Lower leg skin (tissue), 4 donors: ENCODE measurements around the gene DACT2. TPM values are rescaled to one million over a fixed set of nuclear protein-coding genes. Genes with fewer than 3 reads are reported as not detected.
"Not testable (repeated sequence)": the region's sequence is repeated elsewhere in the genome, so short reads cannot be mapped to it uniquely, and the experiment has no call there.

Experiments
- DNase-seq, 2 donors: peaks; one replicate each; pipeline ENCODE4 v3.0.0-alpha.2; 2019; ENCODE audit warnings: low spot score in 2 of 2
- H3K4me3 ChIP-seq: fragments of 200-600 bp; sonication (generic); 2 replicates; pipeline ENCODE4 v1.5.1; 2017; ENCODE audit warnings: mild to moderate bottlenecking, low read depth; ENCODE audit not compliant: poor library complexity, severe bottlenecking
- POLR2A ChIP-seq, 2 donors: fragments of 450-650 bp; IDR thresholded peaks; one replicate each; pipeline ENCODE4 v1.6.1; 2016 to 2017; ENCODE audit warnings: antibody characterized with exemption in 2 of 2, mild to moderate bottlenecking in 1 of 2, moderate library complexity in 1 of 2
- WGBS, 2 donors: methylation state at CpG; one replicate each; pipeline ENCODE4 v1.1.5; 2018; 5-methylcytosine and 5-hydroxymethylcytosine counted together
- intact Hi-C: fragments of 100-400 bp; cut with DNase I; formaldehyde crosslinking; loops from one replicate; pipeline ENCODE4 v1.15.0; 2023; ENCODE audit warnings: low total_unique reads
- total RNA-seq, 4 donors: library from RNA; depleted of rRNA; stranded (reverse); fragments of >200 nt; gene quantifications; one replicate each; pipeline ENCODE4 v1.1.0, GENCODE V29; 2016
- TF ChIP-seq, protein P1 (sequence below), 3 donors: fragments of 450-650 bp; IDR thresholded peaks; one replicate each; pipeline ENCODE4 v1.5.1; 2016; ENCODE audit warnings: antibody characterized with exemption in 3 of 3, mild to moderate bottlenecking in 3 of 3, moderate library complexity in 2 of 3

The DACT2 gene
- total RNA-seq, 4 donors from 2014 or later = 11.1 to 19.1 (median 15.4) TPM

DNA sequence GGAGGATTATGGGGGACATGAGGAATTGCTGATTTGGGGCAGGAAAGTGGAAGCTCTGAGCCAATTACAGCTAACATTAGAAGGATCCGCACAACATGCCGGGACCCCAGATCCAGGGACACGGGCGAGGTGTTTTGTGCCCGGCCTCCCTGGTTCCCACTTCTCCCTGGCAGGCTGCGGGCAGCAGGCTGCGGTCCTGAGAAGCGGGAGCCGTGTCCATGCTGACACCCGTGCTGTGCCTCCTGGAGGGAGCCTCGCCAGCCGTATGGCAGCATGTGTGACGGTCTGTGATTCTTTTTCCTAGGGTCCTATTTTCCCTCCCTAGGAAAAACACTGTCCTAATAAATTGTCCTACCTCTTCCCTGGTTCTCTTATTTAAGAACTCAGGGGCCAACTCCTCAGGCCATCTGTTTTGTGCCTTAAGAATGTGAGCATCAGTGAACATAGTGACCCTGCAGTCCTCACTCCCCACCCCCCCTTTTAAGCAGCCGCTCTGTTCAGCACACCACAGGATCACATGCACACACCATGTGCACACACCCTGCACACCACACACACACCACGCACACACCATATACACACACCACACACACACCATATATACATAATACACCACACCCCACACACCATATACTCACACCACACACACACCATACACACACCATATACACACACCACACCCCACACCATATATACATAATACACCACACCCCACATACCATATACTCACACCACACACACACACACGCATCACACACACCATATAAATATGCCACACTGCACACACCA is 49.9 kb downstream of the DACT2 start:
- intact Hi-C loops = no loop called here
- peak in 1 of 2 donors; percentile 43 for DNase-seq
- H3K4me3 ChIP-seq = no peak overlapping the region
- TF ChIP-seq, protein P1, sequence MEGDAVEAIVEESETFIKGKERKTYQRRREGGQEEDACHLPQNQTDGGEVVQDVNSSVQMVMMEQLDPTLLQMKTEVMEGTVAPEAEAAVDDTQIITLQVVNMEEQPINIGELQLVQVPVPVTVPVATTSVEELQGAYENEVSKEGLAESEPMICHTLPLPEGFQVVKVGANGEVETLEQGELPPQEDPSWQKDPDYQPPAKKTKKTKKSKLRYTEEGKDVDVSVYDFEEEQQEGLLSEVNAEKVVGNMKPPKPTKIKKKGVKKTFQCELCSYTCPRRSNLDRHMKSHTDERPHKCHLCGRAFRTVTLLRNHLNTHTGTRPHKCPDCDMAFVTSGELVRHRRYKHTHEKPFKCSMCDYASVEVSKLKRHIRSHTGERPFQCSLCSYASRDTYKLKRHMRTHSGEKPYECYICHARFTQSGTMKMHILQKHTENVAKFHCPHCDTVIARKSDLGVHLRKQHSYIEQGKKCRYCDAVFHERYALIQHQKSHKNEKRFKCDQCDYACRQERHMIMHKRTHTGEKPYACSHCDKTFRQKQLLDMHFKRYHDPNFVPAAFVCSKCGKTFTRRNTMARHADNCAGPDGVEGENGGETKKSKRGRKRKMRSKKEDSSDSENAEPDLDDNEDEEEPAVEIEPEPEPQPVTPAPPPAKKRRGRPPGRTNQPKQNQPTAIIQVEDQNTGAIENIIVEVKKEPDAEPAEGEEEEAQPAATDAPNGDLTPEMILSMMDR (IDR thresholded peaks at IDR 0.05) = no peak
- no peak for TF ChIP-seq POLR2A (IDR thresholded peaks at IDR 0.05)
- WGBS, 2 donors = 90 to 98% methylated on average over 16 of the region's 16 CpGs

DNA sequence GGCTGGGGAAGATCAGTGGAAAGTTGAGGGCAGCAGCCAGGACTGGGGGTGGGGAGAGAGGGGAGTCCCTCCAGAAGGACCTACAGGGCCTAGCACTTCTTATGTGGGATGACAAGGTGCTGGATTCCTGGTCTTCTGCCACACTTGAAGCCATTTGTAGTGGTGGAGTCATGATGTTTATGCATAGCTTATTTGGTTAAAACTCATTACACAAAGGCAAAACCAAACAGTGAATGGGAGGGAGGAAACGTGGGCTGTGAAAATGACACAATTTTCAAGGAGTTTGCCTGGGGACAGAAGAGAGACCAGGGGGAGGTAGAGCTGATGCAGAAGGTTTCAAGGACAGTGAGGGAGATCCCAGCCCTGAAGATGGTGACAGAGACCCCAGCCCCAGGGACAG is 50.8 kb downstream of the DACT2 start:
- intact Hi-C loops = no loop called here
- no peak for DNase-seq
- WGBS, 2 donors = 40 to 50% methylated on average over 1 of the region's 1 CpG
- TF ChIP-seq POLR2A (IDR thresholded peaks at IDR 0.05) = no peak
- TF ChIP-seq, protein P1 (IDR thresholded peaks at IDR 0.05) = no peak
- no peak overlapping the region for H3K4me3 ChIP-seq

DNA sequence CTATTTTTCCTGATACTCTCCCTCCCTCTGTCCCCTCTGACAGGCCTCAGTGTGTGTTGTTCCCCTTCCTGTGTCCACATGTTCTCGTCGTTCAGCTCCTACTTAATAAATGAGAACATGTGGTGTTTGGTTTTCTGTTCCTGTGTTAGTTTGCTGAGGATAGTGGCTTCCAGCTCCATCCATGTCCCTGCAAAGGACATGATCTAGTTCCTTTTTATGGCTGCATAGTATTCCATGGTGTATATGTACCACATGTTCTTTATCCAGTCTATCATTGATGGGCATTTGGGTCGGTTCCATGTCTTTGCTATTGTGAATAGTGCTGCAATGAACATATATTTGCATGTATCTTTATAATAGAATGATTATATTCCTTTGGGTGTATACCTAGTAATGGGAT is 51.8 kb downstream of the DACT2 start:
- intact Hi-C loops, H3K4me3 ChIP-seq, DNase-seq: not testable (repeated sequence)
- 76 to 84% methylated on average over 3 of the region's 3 CpGs for WGBS, 2 donors

DNA sequence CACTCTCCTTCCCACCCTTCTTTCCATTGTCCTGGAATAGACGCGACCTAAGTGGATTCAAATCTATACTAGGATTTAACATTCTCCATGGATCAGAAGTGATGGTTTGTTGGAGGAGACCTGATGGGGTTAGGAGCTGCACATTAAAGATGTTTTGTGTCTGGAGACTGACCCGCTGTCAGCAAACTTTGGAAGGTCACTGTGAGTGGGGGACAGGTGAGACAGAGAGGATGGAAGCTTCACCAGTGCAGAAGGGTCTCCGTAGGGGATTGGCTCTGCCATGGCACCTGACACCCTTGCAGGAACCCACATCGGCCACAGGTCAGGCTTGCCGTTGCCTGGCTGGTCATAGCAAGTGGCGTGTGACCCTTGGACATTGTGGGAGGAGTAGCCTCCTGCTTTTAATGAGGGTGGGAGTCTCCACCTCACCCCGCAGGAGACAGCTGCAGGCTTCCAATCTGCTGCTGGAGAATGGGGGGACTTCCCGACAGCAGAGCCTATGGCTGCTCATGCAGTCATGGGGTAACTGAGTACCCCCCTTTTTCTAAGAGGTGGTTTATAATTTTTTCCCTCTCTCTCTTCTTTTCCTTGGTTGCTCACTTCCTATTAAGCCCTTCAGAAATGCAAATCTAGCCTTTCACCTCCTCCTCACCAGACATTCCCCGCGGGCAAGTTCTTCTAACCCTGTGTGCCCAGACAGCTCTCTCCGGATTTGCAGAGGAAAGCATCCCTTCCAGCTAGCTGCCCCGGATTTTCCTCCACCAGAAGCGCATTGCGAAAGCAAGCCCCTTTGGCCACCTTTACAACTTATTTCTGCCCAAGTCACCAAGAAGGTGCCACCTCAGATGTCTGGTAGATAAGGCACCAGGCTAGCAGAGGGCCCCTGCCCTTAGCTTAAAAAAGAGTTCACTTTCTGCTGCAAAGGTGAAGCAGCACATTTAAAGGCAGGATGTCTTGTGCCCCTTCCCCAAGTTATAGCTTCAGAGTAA is 53.5 kb downstream of the DACT2 start:
- TF ChIP-seq, protein P1 (IDR thresholded peaks at IDR 0.05) = no peak
- no peak overlapping the region for H3K4me3 ChIP-seq
- intact Hi-C loops = no loop called here
- DNase-seq = peak in 1 of 2 donors; percentile 70
- WGBS, 2 donors = 60 to 67% methylated on average over 15 of the region's 15 CpGs

DNA sequence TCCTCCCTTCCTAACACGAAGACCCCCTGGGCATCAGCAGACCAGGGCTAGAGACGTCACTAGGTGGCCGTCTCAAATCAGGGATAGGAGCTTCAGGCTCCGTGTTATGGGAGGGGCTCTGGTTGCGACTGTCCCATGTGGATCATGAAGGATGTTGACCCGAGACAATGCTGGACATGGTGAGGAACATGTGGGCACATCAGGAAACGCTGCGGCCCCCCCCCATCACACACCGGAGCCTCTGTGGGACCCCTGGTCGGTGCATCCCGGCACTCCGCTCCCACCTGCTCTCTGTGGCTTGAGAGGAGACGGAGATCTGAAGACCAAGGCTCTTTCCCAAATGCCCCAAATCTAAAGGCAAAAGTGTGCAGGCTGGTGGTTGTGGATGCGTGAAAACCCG is 54.2 kb downstream of the DACT2 start:
- no peak overlapping the region for H3K4me3 ChIP-seq
- intact Hi-C loops = no loop called here
- no peak for TF ChIP-seq POLR2A (IDR thresholded peaks at IDR 0.05)
- TF ChIP-seq, protein P1 (IDR thresholded peaks at IDR 0.05) = no peak
- DNase-seq = peak in 1 of 2 donors; percentile 75
- 64 to 66% methylated on average over 15 of the region's 15 CpGs for WGBS, 2 donors
